HAP-1 (cell line): ENCODE measurements around the gene KRTAP10-5.
"Not testable (repeated sequence)": the region's sequence is repeated elsewhere in the genome, so short reads cannot be mapped to it uniquely, and the experiment has no call there.

Experiments used
- DNase-seq, 2 experiments: peaks; one replicate each; pipeline ENCODE4 v3.0.0-alpha.2; 2016 to 2020; ENCODE audit warnings: low spot score in 2 of 2
- H3K27me3 ChIP-seq: fragments of 250-450 bp; sonication (Bioruptor Pico); 2 replicates; pipeline ENCODE4 v1.5.1; 2020; ENCODE audit warnings: low read depth, mild to moderate bottlenecking, moderate library complexity
- H3K36me3 ChIP-seq: fragments of 250-450 bp; sonication (Bioruptor Pico); replicated peaks from 2 replicates; pipeline ENCODE4 v1.5.1; 2020; ENCODE audit warnings: mild to moderate bottlenecking
- H3K4me1 ChIP-seq: fragments of 250-450 bp; sonication (Bioruptor Pico); 2 replicates; pipeline ENCODE4 v1.5.1; 2020; ENCODE audit warnings: mild to moderate bottlenecking
- H3K4me3 ChIP-seq: fragments of 250-450 bp; sonication (Bioruptor Pico); 2 replicates; pipeline ENCODE4 v1.5.1; 2020; ENCODE audit warnings: mild to moderate bottlenecking, moderate library complexity
- H3K9me3 ChIP-seq: fragments of 250-450 bp; sonication (Bioruptor Pico); 2 replicates; pipeline ENCODE4 v1.5.1; 2020; ENCODE audit warnings: mild to moderate bottlenecking, moderate library complexity
- in situ Hi-C: fragments of 300-500 bp; cut with MboI; formaldehyde crosslinking; loops from 3 replicates; pipeline ENCODE4 v1.14.3; 2020; ENCODE audit warnings: low sequenced_read_pairs, inconsistent platforms, mixed read lengths

KRTAP10-5 gene, protein sequence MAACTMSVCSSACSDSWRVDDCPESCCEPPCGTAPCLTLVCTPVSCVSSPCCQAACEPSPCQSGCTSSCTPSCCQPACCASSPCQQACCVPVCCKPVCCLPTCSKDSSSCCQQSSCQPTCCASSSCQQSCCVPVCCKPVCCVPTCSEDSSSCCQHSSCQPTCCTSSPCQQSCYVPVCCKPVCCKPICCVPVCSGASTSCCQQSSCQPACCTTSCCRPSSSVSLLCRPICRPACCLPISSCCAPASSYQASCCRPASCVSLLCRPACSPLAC

DNA sequence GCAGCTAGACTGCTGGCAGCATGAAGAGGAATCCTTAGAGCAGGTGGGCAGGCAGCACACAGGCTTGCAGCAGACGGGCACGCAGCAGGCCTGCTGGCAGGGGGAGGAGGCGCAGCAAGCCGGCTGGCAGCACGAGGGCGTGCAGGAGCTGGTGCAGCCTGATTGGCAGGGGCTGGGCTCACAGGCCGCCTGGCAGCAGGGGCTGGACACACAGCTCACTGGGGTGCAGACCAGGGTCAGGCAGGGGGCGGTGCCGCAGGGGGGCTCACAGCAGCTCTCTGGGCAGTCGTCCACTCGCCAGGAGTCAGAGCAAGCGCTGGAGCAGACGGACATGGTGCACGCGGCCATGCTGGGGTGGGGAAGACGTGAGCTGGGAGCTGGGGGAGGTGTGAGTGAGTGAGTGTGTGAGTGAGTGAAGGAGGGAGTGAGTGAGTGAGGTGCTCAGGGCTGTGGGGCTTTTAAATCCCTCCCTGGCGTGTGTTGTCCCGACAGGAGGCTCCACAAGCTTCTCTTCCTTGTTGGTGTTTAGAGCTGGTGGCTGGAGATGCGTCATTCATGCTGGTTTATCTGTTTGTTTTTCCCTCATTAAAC, at the start of gene KRTAP10-5:
Gene KRTAP10-5, minus strand, starts transcription at position 374 of the 591 bp plus-strand sequence. Its CDS starts 26 bp downstream, at position 348.
- H3K27me3 ChIP-seq, H3K4me3 ChIP-seq, in situ Hi-C loops, H3K4me1 ChIP-seq, H3K36me3 ChIP-seq, DNase-seq, H3K9me3 ChIP-seq: not testable (repeated sequence)

DNA sequence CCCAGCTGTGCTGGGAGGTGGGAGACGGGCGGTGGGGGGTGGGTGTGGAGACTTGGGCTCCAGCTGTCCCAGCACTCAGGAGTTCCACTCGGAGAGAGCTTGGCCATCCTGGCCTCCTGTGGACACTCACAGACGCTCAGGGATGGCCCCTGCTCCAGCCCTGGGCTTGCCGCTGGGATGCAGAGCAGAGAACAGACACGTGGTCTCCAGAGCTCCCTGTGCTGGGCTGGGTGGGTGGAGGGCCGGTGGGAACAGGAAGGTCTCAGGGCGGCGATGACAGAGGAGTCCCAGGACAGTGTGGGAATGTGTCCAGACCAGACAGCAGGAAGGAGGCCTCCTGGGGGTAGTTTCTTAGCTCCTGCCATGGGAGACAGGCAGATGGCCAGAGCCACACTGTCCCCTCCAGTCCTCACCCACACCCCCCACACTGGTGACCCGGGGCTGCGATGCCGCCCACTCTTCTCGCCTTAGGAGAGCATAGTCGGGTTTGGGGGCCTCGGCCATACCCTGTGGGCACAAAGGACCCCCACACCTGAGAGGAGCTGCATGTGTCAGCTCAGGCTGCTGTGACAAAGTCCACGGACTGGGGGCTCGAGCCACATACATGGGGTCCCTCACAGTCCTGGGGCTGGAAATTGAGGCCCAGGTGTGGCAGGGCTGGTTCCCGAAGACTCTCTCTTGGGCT, 48.4 kb upstream of the KRTAP10-5 start:
- Histone ChIP-seq H3K9me3 (no peaks in the 10 kb centered on the region; the same call in 1 of the 2 replicates), H3K4me1 (no peaks in the 10 kb centered on the region), H3K36me3 (no peaks in the 10 kb centered on the region), H3K4me3 (no peak overlapping the region), H3K27me3 (no peaks in the 10 kb centered on the region)
- in situ Hi-C loops: no loop called here
- no peak for DNase-seq

DNA sequence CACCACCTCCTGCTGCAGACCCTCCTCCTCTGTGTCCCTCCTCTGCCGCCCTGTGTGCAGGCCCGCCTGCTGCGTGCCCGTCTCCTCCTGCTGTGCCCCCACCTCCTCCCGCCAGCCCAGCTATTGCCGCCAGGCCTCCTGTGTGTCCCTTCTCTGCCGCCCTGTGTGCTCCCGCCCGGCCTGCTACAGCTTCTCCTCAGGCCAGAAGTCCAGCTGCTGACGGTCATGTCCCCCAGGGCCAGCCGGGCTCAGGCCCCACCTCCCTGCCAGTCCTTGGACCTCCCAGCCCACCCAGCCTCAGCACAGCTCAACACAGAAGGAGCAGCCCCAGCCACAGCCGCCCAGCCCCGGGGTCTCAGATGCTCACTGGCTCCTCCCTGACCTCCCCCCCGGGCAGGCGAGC, 47.4 kb upstream of the KRTAP10-5 start:
- DNase-seq, H3K36me3 ChIP-seq, H3K9me3 ChIP-seq, in situ Hi-C loops, H3K4me1 ChIP-seq, H3K27me3 ChIP-seq, H3K4me3 ChIP-seq: not testable (repeated sequence)

DNA sequence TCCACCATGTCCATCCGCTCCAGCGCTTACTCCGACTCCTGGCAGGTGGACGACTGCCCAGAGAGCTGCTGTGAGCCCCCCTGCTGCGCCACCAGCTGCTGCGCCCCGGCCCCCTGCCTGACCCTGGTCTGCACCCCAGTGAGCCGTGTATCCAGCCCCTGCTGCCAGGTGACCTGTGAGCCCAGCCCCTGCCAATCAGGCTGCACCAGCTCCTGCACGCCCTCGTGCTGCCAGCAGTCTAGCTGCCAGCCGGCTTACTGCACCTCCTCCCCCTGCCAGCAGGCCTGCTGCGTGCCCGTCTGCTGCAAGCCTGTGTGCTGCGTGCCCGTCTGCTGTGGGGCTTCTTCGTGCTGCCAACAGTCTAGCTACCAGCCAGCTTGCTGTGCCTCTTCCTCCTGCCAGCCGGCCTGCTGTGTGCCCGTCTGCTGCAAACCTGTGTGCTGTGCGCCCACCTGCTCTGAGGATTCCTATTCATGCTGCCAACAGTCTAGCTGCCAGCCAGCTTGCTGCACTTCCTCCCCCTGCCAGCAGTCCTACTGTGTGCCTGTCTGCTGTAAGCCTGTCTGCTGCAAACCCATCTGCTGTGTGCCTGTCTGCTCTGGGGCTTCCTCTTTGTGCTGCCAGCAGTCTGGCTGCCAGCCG, 46.9 kb upstream of the KRTAP10-5 start:
- H3K9me3 ChIP-seq, H3K4me3 ChIP-seq: not testable (repeated sequence)

DNA sequence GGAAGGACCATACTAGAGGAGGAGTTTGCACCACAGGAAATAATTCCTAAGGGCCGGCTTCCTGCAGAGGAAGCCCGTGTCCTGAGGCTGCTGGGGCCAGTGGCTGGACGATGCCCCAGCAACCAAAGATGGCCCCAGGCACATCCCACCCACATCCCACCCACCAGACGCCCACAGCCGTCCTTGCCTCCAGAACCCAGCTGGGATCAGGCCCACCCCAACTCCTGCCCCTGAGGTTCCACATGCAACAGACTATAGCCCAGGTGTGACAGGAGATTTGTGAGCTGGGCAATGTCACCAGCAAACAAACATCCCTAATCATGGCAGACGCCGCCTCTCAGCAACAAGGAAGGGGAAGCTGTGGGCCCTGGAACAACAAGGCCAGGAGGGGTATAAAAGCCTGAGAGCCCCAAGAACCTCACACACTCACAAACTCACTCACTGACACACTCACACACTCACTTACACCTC, 46.3 kb upstream of the KRTAP10-5 start, which contains the start of gene KRTAP10-9:
Gene KRTAP10-9, plus strand, starts transcription at position 421 of the 471 bp plus-strand sequence. CDS start 79 bp downstream, outside the sequence.
- H3K4me1 ChIP-seq: no peaks in the 10 kb centered on the region
- in situ Hi-C loops: no loop called here
- H3K4me3 ChIP-seq: no peak within 1 kb of the TSS
- no peak for DNase-seq
- H3K36me3 ChIP-seq: no peaks in the 10 kb centered on the region
- no peaks in the 10 kb centered on the region for H3K27me3 ChIP-seq
- H3K9me3 ChIP-seq: no peaks in the 10 kb centered on the region; the same call in 1 of the 2 replicates

More for the DNA sequence above, 46.9 kb upstream of the KRTAP10-5 start:
- in situ Hi-C loops, H3K4me1 ChIP-seq, H3K36me3 ChIP-seq, DNase-seq, H3K27me3 ChIP-seq: not testable (repeated sequence)

DNA sequence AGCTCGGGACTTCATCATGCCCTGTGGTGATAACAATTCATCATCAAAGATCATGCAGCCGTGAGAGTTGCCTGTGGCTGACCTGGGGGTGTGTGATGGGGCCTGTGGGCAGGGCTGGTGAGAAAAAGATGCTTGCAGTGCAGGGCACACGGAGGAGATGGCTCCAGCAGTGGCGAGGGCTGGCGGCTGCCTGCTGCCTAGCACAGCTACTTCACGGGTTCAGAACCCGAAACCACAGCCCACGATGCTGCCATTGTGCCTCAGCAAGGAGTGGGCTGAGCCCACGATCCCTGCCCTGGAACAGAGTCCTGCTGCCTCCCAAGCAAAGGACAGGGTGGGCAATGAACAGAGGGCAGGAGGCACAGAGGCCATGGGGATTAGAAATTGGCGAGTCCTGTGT, 45.9 kb upstream of the KRTAP10-5 start:
- Histone ChIP-seq H3K36me3 (no peaks in the 10 kb centered on the region), H3K4me3 (no peak overlapping the region), H3K27me3 (no peaks in the 10 kb centered on the region), H3K9me3 (no peaks in the 10 kb centered on the region; the same call in 1 of the 2 replicates), H3K4me1 (no peaks in the 10 kb centered on the region)
- in situ Hi-C loops: no loop called here
- DNase-seq: no peak

DNA sequence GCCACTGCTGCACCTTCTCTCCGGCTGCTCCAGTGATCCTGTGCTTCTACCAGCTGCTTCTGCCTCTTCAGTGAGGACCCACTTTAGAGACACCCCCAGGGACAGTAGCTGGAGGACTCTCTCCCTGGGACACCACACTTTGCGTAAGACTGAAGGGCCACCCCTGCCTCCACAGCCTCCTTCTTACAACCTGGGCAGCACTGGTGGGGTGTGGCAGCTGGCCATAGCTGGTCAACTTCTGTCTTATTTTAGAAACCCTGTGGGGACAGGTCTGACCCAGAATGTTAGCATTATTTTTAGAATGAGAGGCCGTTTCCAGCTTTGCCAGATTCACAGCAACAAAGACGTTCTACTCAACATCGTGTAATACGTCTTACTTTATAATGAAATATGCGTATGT, 45.4 kb upstream of the KRTAP10-5 start:
- in situ Hi-C loops: no loop called here
- DNase-seq: no peak
- Histone ChIP-seq H3K4me1 (no peaks in the 10 kb centered on the region), H3K27me3 (no peaks in the 10 kb centered on the region), H3K4me3 (no peak overlapping the region), H3K36me3 (no peaks in the 10 kb centered on the region), H3K9me3 (no peaks in the 10 kb centered on the region; the same call in 1 of the 2 replicates)

DNA sequence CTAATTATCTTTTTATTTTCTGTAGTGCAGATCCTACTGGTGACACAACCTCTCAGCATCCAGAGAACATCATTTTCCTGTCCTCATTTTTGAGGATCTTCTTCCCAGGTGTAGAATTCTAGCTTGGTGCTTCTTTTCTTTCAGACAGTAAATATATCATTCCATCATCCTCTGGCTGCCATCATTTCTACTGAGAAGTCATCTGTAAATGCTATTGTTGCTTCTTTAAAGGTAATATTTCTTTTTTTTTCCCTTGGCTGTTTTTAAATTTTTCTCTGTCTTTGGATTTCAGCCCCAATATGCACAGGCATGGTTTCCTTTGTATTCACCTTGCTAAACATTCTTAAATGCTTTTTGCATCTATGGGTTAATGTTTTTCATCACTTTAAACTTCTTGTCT, 43.2 kb upstream of the KRTAP10-5 start:
- no peaks in the 10 kb centered on the region for H3K4me1 ChIP-seq
- H3K4me3 ChIP-seq: no peak overlapping the region
- in situ Hi-C loops: no loop called here
- no peaks in the 10 kb centered on the region for H3K36me3 ChIP-seq
- DNase-seq: no peak
- H3K9me3 ChIP-seq: no peaks in the 10 kb centered on the region; the same call in 1 of the 2 replicates
- no peaks in the 10 kb centered on the region for H3K27me3 ChIP-seq

DNA sequence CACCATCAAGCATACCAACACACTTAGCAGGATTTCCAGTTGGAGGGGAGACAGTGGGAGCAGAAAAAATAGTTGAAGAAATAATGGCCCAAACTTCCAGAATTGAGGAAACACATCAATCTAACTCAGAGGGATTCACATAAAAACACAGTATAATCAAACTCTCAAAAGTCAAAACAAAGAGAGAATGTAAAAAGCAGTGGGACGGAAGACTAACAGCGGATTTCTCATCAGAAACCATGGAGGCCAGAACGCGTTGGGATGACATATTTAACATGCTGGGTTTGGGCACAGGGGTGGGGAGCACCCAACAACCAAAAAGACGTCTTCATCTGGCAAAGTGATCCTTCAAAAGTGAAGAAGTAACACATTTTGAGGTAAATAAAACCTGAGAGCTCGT, 39.5 kb upstream of the KRTAP10-5 start:
- H3K27me3 ChIP-seq: no peaks in the 10 kb centered on the region
- in situ Hi-C loops: no loop called here
- no peaks in the 10 kb centered on the region for H3K4me1 ChIP-seq
- no peaks in the 10 kb centered on the region; the same call in 1 of the 2 replicates for H3K9me3 ChIP-seq
- H3K4me3 ChIP-seq: no peak overlapping the region
- DNase-seq: no peak
- H3K36me3 ChIP-seq: no peaks in the 10 kb centered on the region

DNA sequence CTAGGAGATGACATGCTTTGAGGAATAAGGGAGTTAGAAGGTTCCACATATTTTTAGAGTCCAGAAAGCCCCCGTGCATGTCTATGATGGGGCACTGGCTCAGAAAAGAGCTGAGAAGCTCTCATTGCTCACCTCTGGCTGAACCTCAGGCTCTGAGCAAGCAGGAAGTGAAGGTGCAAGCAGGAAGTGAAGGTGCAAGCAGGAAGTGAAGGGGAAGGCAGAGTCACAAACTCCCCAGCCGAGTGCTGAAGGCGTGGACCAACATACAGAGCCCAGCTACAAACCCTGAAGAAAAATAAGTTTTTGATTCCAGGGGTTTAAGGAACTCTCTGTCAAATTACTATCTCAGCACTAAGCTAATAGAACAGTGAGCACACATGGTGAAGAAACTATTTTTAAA, 38.5 kb upstream of the KRTAP10-5 start:
- Histone ChIP-seq H3K27me3 (no peaks in the 10 kb centered on the region), H3K36me3 (no peaks in the 10 kb centered on the region), H3K4me1 (no peaks in the 10 kb centered on the region), H3K9me3 (no peaks in the 10 kb centered on the region), H3K4me3 (no peak overlapping the region)
- in situ Hi-C loops: no loop called here
- no peak for DNase-seq

DNA sequence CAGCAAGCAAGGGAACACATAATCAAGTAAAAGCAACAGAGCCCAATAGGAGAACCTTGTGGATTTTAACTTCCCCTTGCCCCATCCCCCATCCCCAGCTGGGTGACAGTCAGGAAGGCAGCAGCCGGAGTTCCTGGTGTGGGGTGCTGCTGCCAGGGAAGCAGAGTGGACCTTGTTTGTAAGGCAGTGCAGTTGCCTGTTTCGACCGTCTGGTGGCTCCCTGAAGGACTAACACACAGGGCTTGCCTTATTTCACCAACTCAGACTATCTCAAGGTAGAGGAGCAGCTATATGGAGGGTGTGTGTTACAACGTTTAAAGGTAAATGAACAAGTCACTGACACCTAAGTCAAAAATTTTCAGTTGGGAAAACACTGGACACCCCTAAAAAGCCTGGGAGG, 38.1 kb upstream of the KRTAP10-5 start:
- Histone ChIP-seq H3K27me3 (no peaks in the 10 kb centered on the region), H3K9me3 (no peaks in the 10 kb centered on the region), H3K4me3 (no peak overlapping the region), H3K36me3 (no peaks in the 10 kb centered on the region), H3K4me1 (no peaks in the 10 kb centered on the region)
- in situ Hi-C loops: no loop called here
- no peak for DNase-seq

DNA sequence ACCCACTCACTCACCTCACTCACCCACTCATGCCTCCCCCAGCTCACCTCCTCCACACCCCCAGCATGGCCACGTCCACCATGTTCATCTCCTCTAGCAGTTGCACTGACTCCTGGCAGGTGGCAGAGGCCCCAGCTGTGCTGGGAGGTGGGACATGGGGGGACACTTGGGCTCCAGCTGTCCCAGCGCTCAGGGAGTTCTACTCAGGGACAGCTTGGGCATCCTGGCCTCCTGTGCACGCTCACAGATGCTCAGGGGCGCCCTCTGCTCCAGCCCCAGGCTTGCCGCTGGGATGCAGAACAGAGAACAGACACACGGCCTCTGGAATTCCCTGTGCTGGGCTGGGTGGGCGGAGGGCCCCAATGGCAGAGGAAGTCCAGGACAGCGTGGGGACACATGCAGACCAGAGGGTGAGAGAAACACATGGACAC, 36.7 kb upstream of the KRTAP10-5 start:
- no peak overlapping the region for H3K4me3 ChIP-seq
- no peaks in the 10 kb centered on the region for H3K4me1 ChIP-seq

DNA sequence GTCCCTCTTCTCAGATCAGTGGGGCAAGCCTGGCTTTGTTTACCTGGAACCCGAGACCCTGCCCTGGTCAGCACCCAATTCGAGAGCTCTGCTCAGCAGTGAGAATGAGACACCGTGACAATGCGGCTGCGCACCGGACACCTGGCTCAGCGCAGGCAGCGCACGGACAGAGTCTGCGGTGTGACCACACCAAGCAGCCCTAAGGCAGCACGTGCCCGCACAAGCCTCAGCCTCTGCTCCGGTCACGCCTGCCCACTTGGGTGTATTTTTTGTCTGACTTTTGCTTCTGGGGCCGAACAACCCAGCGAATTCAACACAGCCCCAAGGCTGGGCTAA, 36.2 kb upstream of the KRTAP10-5 start:
- in situ Hi-C loops: no loop called here
- H3K9me3 ChIP-seq: no peaks in the 10 kb centered on the region
- no peaks in the 10 kb centered on the region for H3K36me3 ChIP-seq
- no peak overlapping the region for H3K4me3 ChIP-seq
- DNase-seq: no peak
- no peaks in the 10 kb centered on the region for H3K4me1 ChIP-seq
- H3K27me3 ChIP-seq: no peaks in the 10 kb centered on the region

More for the DNA sequence above, 36.7 kb upstream of the KRTAP10-5 start:
- in situ Hi-C loops: no loop called here
- no peaks in the 10 kb centered on the region for H3K27me3 ChIP-seq
- DNase-seq: no peak
- no peaks in the 10 kb centered on the region for H3K9me3 ChIP-seq
- no peaks in the 10 kb centered on the region for H3K36me3 ChIP-seq
